HCT116 (cell line): ENCODE data around the gene ACTR6. TPM values are rescaled to one million over a fixed set of nuclear protein-coding genes. Genes with fewer than 3 reads are reported as not detected.

Experiments
- ATAC-seq: fragments of 200-7000 bp; cut with Tn5 transposase; 2 replicates; pipeline ENCODE4 v1.9.1; 2020; ENCODE audit warnings: mild to moderate bottlenecking, moderate library complexity
- Bru-seq: library from RNA; stranded (reverse); fragments of 400-500 nt; gene quantifications from one replicate; lab custom pipeline; 2021; lab: Mats Ljungman, UMichigan
- BruChase-seq, 2 experiments: library from RNA; stranded (reverse); fragments of 400-500 nt; gene quantifications; one replicate each; lab custom pipeline; 2021; lab: Mats Ljungman, UMichigan
- BruUV-seq: library from RNA; stranded (reverse); fragments of 400-500 nt; replicated peaks from 2 replicates; lab custom pipeline; 2021; lab: Mats Ljungman, UMichigan
- CTCF ChIA-PET: fragments of 300-600 bp; sonication (Branson Sonifier 250); formaldehyde crosslinking; loops from one replicate; lab custom pipeline; 2021; ENCODE audit warnings: antibody characterized with exemption; lab: Charles Lee
- POLR2A ChIA-PET: fragments of 300-600, 350-600 bp; sonication (Branson Sonifier 250); formaldehyde crosslinking; loops from one replicate; lab custom pipeline; 2021; ENCODE audit warnings: antibody characterized with exemption; lab: Charles Lee
- RAD21 ChIA-PET, 2 experiments: fragments of 300-600 bp; sonication (Branson Sonifier 250); formaldehyde crosslinking; loops; one replicate each; lab custom pipeline; 2023; ENCODE audit warnings: low total read pairs in 2 of 2; ENCODE audit not compliant: uncharacterized antibody in 2 of 2, unreplicated experiment in 2 of 2, low non-redundant PET in 1 of 2; lab: Charles Lee
- DNase-seq: peaks from one replicate; pipeline ENCODE4 v3.0.0-alpha.2; 2010; ENCODE audit warnings: low read depth, low spot score
- H2AFZ ChIP-seq: fragments of 200-600 bp; shearing (Covaris generic), sonication (generic); 2 replicates; pipeline ENCODE4 v1.6.1; 2017; ENCODE audit warnings: low read depth, mixed run types, mixed read lengths, antibody characterized with exemption, low read length; ENCODE audit not compliant: poor library complexity, severe bottlenecking
- H3K27ac ChIP-seq: 2 replicates; pipeline ENCODE4 v1.5.1; 2012; ENCODE audit warnings: low read depth, low read length
- H3K27me3 ChIP-seq: fragments of 200-600 bp; sonication (generic); 2 replicates; pipeline ENCODE4 v1.6.1; 2016; ENCODE audit warnings: mixed run types, low read length, mixed read lengths; ENCODE audit not compliant: insufficient read depth
- H3K36me3 ChIP-seq, 2 experiments: fragments of 200-500 bp in 1 of 2; fragments of 200-600 bp in 1 of 2; sonication (Bioruptor generic) in 1 of 2; sonication (generic) in 1 of 2; 2 replicates each; pipeline versions ENCODE4 v1.5.1 to v1.6.1; 2014 to 2016; ENCODE audit warnings: low read length in 2 of 2, inconsistent platforms in 1 of 2, mixed read lengths in 1 of 2, mixed run types in 1 of 2; ENCODE audit not compliant: insufficient read depth in 2 of 2, control insufficient read depth in 1 of 2
- H3K4me1 ChIP-seq, 2 experiments: fragments of 200-600 bp in 1 of 2; sonication (generic) in 1 of 2; 2 replicates each; pipeline versions ENCODE4 v1.5.1 to v1.6.1; 2012 to 2017; ENCODE audit warnings: low read length in 2 of 2, inconsistent platforms in 1 of 2, mild to moderate bottlenecking in 1 of 2, mixed read lengths in 1 of 2, mixed run types in 1 of 2, moderate library complexity in 1 of 2; ENCODE audit not compliant: insufficient read depth in 2 of 2, control insufficient read depth in 1 of 2
- H3K4me2 ChIP-seq: fragments of 200-600 bp; sonication (generic); 2 replicates; pipeline ENCODE4 v1.6.1; 2017; ENCODE audit warnings: mixed run types, low read length, mixed read lengths
- H3K4me3 ChIP-seq, 2 experiments: fragments of 200-600 bp in 1 of 2; sonication (generic) in 1 of 2; replicated peaks in 1 of 2; 2 replicates each; pipeline ENCODE4 v1.5.1; 2011 to 2016; ENCODE audit warnings: low read length in 2 of 2, control low read depth in 1 of 2, low read depth in 1 of 2, mild to moderate bottlenecking in 1 of 2, mixed read lengths in 1 of 2, mixed run types in 1 of 2
- H3K79me2 ChIP-seq: fragments of 200-600 bp; sonication (generic); 2 replicates; pipeline ENCODE4 v1.6.1; 2017; ENCODE audit warnings: mild to moderate bottlenecking, mixed run types, low read length, moderate library complexity, mixed read lengths; ENCODE audit not compliant: insufficient read depth
- H3K9ac ChIP-seq: fragments of 200-600 bp; sonication (generic); 2 replicates; pipeline ENCODE4 v1.6.1; 2016; ENCODE audit warnings: low read length, mixed read lengths
- H3K9me2 ChIP-seq: fragments of 200-600 bp; sonication (generic), shearing (Covaris generic); 2 replicates; pipeline ENCODE4 v1.6.1; 2017; ENCODE audit warnings: mixed run types, mild to moderate bottlenecking, moderate library complexity; ENCODE audit not compliant: insufficient read depth
- H3K9me3 ChIP-seq, 2 experiments: fragments of 200-500 bp in 1 of 2; fragments of 200-600 bp in 1 of 2; sonication (Bioruptor generic) in 1 of 2; sonication (generic) in 1 of 2; 2 replicates each; pipeline ENCODE4 v1.6.1; 2014 to 2017; ENCODE audit warnings: low read length in 2 of 2, mixed read lengths in 2 of 2, inconsistent platforms in 1 of 2, low read depth in 1 of 2, mild to moderate bottlenecking in 1 of 2, mixed run types in 1 of 2, moderate library complexity in 1 of 2; ENCODE audit not compliant: control insufficient read depth in 1 of 2, insufficient read depth in 1 of 2
- H4K20me1 ChIP-seq: fragments of 200-600 bp; sonication (generic), shearing (Covaris generic); 2 replicates; pipeline ENCODE4 v1.6.1; 2017; ENCODE audit warnings: mixed run types, mild to moderate bottlenecking, moderate library complexity; ENCODE audit not compliant: insufficient read depth
- CBX3 ChIP-seq: IDR thresholded peaks from 2 replicates; pipeline ENCODE4 v1.6.1; 2012; ENCODE audit warnings: low read depth
- CEBPB ChIP-seq: IDR thresholded peaks from 2 replicates; pipeline ENCODE4 v1.6.1; 2012; ENCODE audit warnings: low read depth
- EGR1 ChIP-seq: IDR thresholded peaks from 2 replicates; pipeline ENCODE4 v1.6.1; 2012; ENCODE audit warnings: low read depth
- ELF1 ChIP-seq: IDR thresholded peaks from 2 replicates; pipeline ENCODE4 v1.6.1; 2012; ENCODE audit warnings: low read depth, borderline replicate concordance
- EZH2phosphoT487 ChIP-seq: fragments of 200-600 bp; IDR thresholded peaks from 2 replicates; pipeline ENCODE4 v1.6.1; 2018; ENCODE audit warnings: antibody characterized with exemption, borderline replicate concordance
- FOSL1 ChIP-seq: IDR thresholded peaks from 2 replicates; pipeline ENCODE4 v1.6.1; 2012; ENCODE audit warnings: low read depth
- POLR2A ChIP-seq: IDR thresholded peaks from 2 replicates; pipeline ENCODE4 v1.7.0; 2011; ENCODE audit warnings: borderline replicate concordance; ENCODE audit not compliant: insufficient read depth, insufficient read length; ENCODE audit errors: extremely low read depth
- POLR2AphosphoS5 ChIP-seq: IDR thresholded peaks from 2 replicates; pipeline ENCODE4 v1.6.1; 2011; ENCODE audit warnings: mild to moderate bottlenecking, low read depth, low read length, moderate library complexity
- SIN3A ChIP-seq: IDR thresholded peaks from 2 replicates; pipeline ENCODE4 v1.6.1; 2012; ENCODE audit warnings: low read depth
- SP1 ChIP-seq: IDR thresholded peaks from 2 replicates; pipeline ENCODE4 v1.6.1; 2012; ENCODE audit warnings: low read depth
- TCF7L2 ChIP-seq: IDR thresholded peaks from 2 replicates; pipeline ENCODE4 v1.7.0; 2011; ENCODE audit warnings: borderline replicate concordance, inconsistent platforms; ENCODE audit not compliant: insufficient read depth, insufficient read length; ENCODE audit errors: extremely low read depth
- YY1 ChIP-seq: IDR thresholded peaks from 2 replicates; pipeline ENCODE4 v1.6.1; 2011; ENCODE audit warnings: low read length, low read depth, moderate library complexity, mild to moderate bottlenecking; ENCODE audit not compliant: insufficient replicate concordance; ENCODE audit errors: extremely low read depth
- ZFX ChIP-seq: fragments of 450-650 bp; IDR thresholded peaks from 2 replicates; pipeline ENCODE4 v1.6.1; 2017
- ZNF274 ChIP-seq: fragments of 200-500 bp; sonication (Bioruptor generic); IDR thresholded peaks from 2 replicates; pipeline ENCODE4 v1.6.1; 2014; ENCODE audit warnings: mild to moderate bottlenecking, low read depth, low read length, inconsistent platforms
- intact Hi-C: fragments of 100-400 bp; cut with micrococcal nuclease; formaldehyde crosslinking; loops from 2 replicates; pipeline ENCODE4 v1.10.0; 2022
- long read RNA-seq: library from polyadenylated mRNA; unstranded; transcript quantifications from one replicate; pipeline ENCODE4 v2.0.0, GENCODE V29; 2021; ENCODE audit not compliant: unreplicated experiment
- polyA plus RNA-seq: library from polyadenylated mRNA; unstranded; fragments of >200 nt; gene quantifications from 2 replicates; pipeline ENCODE4 v1.2.1, GENCODE V29; 2012; ENCODE audit warnings: missing spikeins
- total RNA-seq: library from RNA; stranded (reverse); gene quantifications from one replicate; pipeline ENCODE4 v1.2.1, GENCODE V29; 2021; ENCODE audit not compliant: unreplicated experiment
- TF ChIP-seq, protein P1 (sequence below): IDR thresholded peaks from 2 replicates; pipeline ENCODE4 v1.6.1; 2012
- TF ChIP-seq, protein P2 (sequence below): IDR thresholded peaks from 2 replicates; pipeline ENCODE4 v1.6.1; 2011; ENCODE audit warnings: mild to moderate bottlenecking, low read length, moderate library complexity; ENCODE audit not compliant: insufficient replicate concordance; ENCODE audit errors: extremely low read depth

The ACTR6 gene
- total RNA-seq (40.4 TPM), Bru-seq, nascent RNA (percentile 67 among the genes with signal in this experiment), BruChase-seq, experiment 1, labeled RNA remaining after a 6-hour chase (percentile 80 among the genes with signal in this experiment), BruChase-seq, experiment 2, labeled RNA remaining after a 2-hour chase (percentile 65 among the genes with signal in this experiment)
- polyA plus RNA-seq = 12.2 and 13.1 TPM in 2 replicates
- long read RNA-seq, transcript ACTR6-201 (11 exons, 2,464 nt) = major isoform, 33 of 45 reads
- long read RNA-seq, partial matches to known transcripts = 3 of 45 reads
- long read RNA-seq, other reads (novel, unspliced or antisense) = 5 of 45 reads

DNA sequence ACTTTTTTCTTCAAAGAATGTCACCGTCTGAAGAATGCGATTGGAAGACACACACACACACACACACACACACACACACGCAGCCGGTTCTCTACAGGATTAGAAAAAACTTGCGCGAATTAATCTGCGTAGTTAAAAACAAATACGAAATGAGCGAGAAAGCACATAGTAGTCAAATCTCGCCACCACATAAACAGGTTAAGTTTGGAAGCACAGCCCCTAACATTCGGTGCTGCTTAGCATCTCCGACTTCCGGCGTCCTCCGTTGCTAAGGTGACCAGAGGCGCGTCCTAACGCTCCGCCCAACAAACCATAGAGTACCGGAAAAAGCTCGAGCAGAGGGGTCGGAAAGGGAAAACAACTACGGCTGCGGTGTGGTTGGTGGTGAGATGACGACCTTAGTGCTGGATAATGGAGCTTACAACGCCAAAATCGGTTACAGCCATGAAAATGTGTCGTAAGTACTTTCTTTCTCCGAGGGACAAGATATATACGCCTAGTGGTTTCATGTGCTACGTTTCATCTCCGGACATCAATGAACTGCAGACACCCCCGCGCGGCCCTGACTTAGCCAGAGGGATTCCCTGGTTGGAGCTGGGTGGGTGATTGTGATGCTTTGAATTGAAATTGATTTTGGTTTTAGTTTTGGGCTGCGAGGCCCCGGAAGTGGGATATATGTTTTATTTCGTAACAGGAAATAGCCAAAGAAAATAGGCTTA, at the start of gene ACTR6:
ACTR6 (plus strand) TSS at position 353 of the 719 bp plus-strand sequence; CDS start at position 390, 37 bp downstream.
- no peaks in the 10 kb centered on the region for H3K9me2 ChIP-seq
- BruUV-seq = TSS peak; percentile 90
- H4K20me1 ChIP-seq = no peaks in the 10 kb centered on the region
- RAD21 ChIA-PET = no interaction called here
- peak within 1 kb of the TSS; percentile 84 to 94 for H3K4me3 ChIP-seq
- peaks cover 8 to 34% of the 10 kb centered on the region in 2 experiments for H3K4me1 ChIP-seq
- H3K4me2 ChIP-seq = peak within 1 kb of the TSS; percentile 79
- peaks cover 33% of the 10 kb centered on the region for H3K79me2 ChIP-seq
- H3K36me3 ChIP-seq = no peaks in the 10 kb centered on the region
- H3K9ac ChIP-seq = peak within 1 kb of the TSS; percentile 77
- H3K27me3 ChIP-seq = no peaks in the 10 kb centered on the region
- peak; percentile 92 for DNase-seq
- peak within 1 kb of the TSS; percentile 72 for H3K27ac ChIP-seq
- CTCF ChIA-PET = interaction anchor here (0.8 to 1.2 kb wide), 6 partner anchors 29 to 204 kb away, joined by 3 to 6 read pairs (median 4); no protein-coding TSS in a partner anchor
- POLR2A ChIA-PET = interaction anchor here (0.9 to 1.7 kb wide), 2 partner anchors 14 to 67 kb away, joined by 3 to 8 read pairs; partner anchors contain the start of genes DEPDC4 and SCYL2
- TF ChIP-seq ELF1 (peak; percentile 93), POLR2AphosphoS5 (peak; percentile 94), SIN3A (peak; percentile 99), POLR2A (peak; percentile 91), ZFX (peak; percentile 25; the same call in 1 of the 2 replicates), FOSL1 (no peak), CBX3 (0 out of 2 replicates have a peak, but pooled peaks have one; percentile 53), EGR1 (peak; percentile 43; the same call in 1 of the 2 replicates), YY1 (peak; percentile 41), CEBPB (no peak), TCF7L2 (peak; percentile 23), EZH2phosphoT487 (no peak), ZNF274 (no peak), SP1 (peak; percentile 77)
- TF ChIP-seq, protein P1, sequence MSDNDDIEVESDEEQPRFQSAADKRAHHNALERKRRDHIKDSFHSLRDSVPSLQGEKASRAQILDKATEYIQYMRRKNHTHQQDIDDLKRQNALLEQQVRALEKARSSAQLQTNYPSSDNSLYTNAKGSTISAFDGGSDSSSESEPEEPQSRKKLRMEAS = peak; percentile 83
- TF ChIP-seq, protein P2, sequence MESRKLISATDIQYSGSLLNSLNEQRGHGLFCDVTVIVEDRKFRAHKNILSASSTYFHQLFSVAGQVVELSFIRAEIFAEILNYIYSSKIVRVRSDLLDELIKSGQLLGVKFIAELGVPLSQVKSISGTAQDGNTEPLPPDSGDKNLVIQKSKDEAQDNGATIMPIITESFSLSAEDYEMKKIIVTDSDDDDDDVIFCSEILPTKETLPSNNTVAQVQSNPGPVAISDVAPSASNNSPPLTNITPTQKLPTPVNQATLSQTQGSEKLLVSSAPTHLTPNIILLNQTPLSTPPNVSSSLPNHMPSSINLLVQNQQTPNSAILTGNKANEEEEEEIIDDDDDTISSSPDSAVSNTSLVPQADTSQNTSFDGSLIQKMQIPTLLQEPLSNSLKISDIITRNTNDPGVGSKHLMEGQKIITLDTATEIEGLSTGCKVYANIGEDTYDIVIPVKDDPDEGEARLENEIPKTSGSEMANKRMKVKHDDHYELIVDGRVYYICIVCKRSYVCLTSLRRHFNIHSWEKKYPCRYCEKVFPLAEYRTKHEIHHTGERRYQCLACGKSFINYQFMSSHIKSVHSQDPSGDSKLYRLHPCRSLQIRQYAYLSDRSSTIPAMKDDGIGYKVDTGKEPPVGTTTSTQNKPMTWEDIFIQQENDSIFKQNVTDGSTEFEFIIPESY = no peak
- TF ChIP-seq, all 23 proteins: peak for 11
- Histone ChIP-seq H2AFZ (peak within 1 kb of the TSS; percentile 80), H3K9me3 (no peaks in the 10 kb centered on the region)
- intact Hi-C loops = loop anchor here (2.0 kb wide), 2 partner anchors 58 to 66 kb away; partner anchors contain the start of genes BLTP3B, DEPDC4 and SCYL2
- peak; percentile 80 for ATAC-seq
